ENCODE data around the gene GUCY2F.

GUCY2F gene

DNA sequence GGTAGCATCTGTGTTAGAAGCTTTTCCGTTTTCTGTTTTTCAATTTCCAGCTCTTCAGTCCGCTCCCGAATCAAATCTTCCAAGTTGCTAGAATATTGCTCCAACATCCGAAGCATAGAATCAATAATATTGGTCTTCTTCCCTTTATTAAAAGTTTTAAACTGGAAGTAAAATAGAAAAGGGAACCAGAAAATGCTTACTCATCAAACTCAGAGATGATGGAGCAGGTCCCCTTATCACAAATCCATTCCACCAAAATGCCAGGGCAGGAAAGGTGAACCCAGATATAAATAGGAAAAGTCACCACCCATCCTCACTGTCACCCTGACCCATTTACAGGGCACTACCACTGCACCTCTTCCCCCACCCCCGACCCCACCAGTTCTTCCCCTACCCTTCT, 89.0 kb downstream of the GUCY2F start:
- DNase-seq: no peak

DNA sequence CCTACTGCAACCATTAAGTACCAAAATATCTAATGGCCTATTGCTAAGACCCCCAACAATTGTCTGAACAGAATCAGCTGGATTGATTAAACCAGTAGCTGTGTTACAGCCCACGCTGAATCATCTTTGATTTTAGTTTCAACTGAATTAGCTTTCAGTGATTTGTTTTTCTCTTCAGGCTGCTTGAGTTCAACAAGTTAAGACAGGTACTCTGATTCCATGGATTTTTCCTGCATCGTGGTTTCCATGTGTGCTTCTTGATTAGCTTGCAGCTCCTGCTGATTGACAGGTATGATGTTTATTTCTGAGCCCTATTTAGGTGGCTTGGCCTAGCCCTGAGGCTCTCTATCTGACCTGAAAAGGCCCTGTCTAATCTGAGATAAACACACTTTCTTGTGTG, 91.3 kb downstream of the GUCY2F start:
- no peak for DNase-seq

DNA sequence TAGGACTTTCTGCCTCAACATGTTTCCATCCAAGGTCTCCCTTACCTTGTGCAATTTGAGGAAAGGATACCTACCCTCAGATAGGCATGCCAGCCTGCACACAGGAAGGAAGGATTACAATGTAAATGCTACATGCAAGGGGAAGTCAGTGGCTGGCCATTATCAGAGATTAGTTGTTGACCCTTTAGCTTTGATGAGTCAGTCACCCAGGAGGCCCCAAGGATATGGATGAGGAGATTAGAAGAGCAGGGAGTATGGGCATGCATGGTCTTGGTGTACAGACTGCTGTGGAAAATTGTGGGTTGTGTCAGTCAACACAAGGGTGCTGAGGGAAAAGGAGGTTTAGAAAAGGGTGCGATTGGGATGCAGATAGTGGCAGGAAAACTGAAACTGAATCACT, 92.0 kb downstream of the GUCY2F start:
- DNase-seq: no peak

DNA sequence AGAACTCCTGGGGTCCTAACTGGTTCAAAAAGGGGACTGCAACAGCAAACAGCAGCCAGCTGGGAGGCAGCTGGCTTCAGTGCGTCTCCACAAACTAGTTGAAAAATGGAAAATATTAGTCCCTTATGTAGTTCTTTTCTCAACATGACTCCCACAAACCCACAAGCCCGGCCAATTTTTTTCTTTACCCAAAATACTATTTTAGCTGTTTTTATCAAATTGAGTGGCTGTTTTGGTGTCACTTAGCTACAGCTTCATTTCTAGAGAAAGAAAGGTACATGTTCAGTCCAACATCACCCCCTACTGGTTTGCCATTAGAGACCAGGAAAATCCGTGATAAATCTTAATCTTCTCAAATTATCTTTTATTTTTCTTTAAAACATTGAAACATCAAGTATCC, 97.2 kb downstream of the GUCY2F start:
- DNase-seq: no peak

DNA sequence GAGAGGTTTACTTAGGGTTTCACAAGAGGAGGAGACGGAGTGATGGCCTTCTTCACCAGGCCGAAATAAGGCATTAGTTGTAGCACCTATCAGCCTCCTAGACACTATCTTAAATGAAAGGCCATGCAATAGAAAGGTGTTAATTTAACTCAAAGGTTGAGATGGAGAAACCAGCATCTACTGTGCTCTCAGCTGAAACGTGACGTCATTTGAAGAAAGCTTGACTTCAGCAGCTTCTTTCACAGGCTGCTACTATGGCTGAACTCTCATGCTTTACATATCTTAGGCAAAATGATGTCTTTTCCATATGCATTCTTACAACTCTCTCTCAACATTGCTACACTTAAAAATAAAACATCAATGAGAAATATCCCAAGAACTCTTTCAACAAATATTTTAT, 99.6 kb downstream of the GUCY2F start:
- DNase-seq: no peak

DNA sequence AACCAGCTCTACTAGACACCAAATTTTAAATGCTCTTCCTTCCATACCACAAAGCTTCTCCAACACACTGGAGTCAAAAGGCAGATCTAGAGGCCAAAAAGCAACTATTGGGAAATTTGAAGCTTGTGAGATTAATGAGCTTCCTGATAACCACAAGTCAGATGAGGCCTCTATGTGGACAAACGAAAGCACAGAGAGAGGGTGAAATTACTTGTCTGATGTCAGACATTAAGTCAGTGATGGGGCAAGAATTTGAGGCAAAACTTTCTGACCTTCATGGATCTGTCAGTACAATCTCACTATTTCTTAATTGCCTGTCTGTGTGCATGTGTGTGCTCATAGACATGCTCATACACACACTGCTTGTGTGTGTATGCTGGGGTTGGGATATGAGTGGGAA, 103.6 kb downstream of the GUCY2F start:
- DNase-seq: no peak

DNA sequence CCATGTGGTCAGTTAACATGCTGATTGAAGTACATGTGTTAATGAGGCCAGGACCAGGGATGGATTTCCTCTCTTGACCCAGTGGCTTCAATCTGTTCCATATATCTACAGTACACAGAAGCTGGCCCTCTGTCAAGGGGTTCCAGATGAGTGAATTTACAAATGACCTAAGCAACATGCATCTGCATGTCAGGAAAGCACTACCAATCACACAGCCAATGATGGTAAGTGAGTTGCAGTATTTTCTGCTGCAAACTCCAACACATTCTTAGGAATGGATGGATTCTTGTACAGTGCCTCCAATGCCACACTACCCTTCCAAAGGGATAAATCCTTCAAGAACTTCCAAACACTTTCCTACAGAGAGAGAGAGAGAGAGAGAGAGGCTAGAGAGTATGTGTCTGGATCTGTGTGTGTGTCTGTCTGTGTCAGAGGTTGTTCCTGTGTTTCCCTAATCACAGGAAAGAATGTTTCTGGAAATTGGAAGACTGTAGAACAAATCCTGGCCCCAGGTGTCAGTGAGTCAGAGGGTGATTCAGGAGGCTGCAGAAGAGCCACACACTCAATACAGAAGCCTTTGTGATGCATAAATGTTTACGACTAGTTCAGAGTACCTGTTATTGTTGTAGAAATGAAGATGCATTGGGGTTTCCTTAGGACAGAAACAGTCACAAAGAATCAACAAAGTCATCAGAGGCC, 107.5 kb downstream of the GUCY2F start:
- DNase-seq: no peak

DNA sequence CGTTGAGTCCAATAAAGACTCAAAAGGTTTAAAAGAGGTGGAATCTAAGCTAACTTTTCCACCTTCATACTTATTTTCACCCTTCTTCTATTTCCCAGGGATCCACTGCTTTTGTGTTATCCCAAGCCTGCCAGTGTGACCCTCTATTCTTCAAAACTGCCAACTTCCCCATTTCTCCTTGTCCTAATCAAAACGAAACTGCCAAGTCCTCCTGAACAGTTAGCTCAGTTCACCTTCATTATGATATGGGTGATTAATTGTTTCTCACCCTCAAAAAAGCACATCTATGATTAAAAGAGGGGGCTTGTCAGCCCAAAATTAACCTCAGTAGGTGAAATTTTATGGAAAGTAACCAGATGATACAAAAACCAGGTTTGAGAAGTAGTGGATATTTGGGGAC, 108.4 kb downstream of the GUCY2F start:
- no peak for DNase-seq

DNA sequence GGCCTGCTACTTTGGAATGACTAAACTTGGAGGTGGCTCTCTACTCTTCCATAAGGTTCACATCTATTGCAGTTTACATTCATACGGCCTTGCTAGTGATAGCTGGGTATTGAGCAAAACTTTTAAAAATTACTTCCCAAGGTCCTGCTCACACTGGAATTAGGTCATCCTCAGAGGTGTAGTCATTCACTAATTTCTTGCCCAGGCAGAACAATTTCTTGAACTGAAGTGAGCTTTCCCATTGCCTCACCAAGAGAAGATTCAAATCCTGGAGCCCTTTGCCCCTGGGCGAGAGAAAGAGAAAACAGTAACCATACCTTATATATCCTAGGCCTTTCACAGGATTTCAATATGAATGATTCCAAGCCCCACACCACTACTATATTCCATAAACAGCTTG, 109.2 kb downstream of the GUCY2F start:
- no peak for DNase-seq

DNA sequence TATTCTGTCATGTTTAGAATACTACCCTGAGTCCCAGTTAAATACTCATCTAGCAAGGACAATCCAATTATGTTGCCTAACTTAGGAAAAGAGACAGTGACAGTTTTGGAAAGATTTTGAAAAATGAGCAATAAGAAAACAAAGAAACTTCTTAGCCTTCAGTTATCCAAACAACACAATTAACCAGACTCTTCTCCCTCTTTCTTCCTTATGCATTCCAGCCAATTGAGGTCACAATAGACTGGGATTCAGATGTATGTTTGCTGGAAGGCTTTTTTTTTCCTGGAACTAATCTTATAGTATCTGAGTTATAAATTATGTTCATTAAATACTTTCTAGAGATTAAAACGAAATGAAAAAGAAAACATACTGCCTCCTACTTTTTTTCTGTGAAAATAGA, 109.6 kb downstream of the GUCY2F start:
- DNase-seq: no peak

DNA sequence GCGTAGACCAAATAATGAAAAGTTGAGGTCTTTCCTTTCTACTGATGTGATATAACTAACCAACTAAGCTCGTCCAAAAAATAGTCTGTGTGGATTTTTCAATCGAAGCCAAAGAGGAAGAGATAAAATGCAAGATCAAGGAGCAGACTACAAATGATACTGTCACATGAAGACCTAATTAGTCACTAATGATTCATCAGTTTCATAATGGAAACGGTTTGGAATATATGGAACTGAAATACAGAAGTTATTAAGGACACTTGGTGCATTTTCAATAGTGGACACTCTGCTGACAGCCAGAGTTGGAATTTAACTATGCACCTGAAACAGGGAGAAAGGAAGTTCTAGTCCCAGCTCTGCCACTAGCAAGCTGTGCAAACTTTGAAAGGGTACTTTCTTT, 119.8 kb downstream of the GUCY2F start:
- no peak for DNase-seq

DNA sequence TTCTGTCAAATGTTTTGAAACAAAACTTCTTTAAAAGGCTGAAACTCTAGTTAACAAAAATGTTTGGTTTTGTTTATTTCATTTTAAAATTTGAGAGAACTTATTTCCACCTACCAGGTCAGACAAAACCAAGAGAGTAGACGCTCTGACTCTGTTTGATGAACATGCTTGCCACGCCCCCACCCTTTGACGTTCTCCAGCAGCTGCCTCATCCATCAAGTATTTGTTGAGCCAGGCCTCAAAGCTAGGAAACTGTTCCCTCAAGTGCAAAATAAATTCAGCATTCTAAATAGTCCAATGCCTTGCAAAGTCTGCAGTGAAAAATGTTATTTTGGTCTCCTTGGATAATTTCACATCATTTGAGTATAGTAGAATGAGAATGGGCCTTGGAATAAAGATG, 121.6 kb downstream of the GUCY2F start:
- no peak for DNase-seq

DNA sequence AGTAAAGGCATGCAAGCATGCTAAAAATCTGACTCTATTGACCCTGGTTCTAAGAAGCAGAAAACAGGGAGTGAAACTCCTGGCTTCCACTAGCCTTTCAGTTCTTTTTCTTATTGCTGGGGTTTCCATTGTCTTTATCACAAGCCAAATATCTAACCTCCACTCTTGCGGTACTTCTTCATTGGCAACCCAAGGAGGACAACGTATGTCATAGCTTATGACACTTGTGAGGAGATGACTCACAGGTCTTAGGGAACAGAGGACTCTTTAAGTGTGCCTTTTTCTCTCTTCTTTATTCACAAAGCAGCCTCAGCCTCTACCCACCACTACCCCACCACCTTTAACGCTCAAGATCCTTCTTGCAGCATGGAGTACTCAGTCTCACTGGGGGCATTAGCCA, 124.2 kb downstream of the GUCY2F start:
- DNase-seq: no peak

DNA sequence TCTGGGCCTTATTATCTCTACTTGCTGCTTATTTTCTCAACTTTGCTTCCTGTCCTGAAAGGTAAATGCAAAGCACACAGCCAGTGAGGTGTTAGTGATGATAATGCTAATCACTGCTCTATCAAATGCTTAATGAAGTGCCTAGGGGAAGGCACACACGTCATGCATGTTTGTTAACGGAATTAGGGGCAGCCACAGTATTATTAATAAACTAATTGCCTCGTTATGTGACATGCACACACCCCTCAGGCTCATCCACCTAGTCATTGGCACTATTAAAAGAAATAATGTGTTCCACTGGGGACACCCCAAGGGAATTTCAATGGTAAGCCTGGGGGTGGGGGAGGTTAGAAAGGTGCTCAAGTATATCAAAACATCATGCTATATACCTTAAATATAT, 125.2 kb downstream of the GUCY2F start:
- DNase-seq: no peak

DNA sequence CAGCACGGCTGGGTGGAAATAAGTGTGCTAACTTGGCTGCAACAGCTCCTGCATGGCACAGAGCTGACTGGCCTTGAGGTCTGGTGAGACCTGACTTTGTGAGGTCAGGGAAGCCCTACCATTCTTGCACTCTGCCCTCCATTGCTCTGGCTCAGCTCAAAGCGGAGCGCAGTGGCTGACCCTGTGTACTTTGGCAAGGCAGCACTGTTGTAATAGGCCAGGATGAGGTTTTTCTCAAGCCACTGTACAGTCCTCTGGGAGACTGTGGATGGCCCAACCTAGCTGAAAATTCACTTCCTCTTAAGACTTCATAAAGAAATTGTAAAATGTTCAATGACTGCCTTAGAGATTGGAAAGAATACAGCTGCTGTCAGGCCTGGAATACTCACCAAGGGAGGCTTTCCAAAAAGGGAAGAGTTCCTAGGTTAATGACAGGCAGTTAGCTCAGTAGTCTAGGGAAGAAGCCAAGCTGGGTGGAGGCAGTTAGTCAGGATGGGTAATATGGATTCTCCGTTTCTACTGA, 129.8 kb downstream of the GUCY2F start:
- no peak for DNase-seq

DNA sequence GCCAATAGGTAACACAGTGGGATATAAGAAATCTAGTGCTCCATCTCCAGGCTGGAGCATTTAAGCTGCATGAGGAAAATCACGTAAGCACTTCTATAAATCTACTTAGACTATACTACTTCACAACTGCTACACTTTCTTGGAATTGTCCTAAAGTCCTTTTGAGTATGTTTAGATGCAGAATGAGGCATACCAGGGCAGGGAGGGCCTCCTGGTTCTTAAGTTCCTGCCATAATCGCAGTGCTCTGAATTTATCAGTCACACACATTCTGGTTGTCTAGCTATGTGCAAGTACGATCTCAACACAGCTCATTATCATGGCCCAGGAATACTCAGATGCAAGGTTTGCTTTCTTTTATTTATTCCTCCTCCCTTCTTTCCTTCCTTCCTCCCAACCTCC, 130.3 kb downstream of the GUCY2F start:
- no peak for DNase-seq

DNA sequence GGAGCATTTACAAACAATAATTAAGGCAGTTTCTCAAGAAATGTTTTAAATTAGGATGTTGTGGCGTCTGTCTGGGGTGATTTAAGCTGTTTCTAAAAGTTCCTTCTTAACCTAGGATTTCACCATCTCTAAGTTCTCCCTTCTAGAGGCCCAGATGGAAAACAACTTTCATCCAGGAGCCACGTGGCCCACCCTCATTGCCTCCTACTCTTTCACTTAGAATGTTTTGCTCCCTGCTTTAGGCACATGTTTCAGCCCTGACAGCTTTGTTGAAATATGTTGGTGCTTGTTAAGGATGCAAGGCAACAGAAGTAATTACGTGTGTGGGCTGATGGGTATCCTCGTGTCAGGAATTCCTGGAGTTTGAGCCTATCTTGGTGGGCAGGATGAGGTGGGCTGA, 131.3 kb downstream of the GUCY2F start:
- no peak for DNase-seq

DNA sequence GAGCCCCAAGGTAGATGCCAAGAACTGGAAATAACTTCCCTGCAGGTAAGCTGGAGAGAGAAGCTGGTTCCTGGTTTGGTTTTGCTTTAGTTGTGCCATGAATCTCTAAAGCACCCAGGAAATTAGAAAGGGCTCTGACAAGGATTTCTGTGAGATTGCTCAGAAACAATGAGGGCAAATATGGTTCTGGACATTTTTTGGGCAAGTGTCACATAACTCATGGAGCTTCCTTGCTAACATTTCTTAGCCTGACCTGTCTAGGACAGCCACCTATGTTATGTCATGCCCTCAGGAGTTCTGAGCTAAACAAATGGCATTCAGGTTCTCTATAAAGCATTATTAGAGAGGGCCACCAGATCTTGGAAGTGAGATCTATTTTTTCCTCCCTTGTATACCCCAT, 131.8 kb downstream of the GUCY2F start:
- DNase-seq: no peak

DNA sequence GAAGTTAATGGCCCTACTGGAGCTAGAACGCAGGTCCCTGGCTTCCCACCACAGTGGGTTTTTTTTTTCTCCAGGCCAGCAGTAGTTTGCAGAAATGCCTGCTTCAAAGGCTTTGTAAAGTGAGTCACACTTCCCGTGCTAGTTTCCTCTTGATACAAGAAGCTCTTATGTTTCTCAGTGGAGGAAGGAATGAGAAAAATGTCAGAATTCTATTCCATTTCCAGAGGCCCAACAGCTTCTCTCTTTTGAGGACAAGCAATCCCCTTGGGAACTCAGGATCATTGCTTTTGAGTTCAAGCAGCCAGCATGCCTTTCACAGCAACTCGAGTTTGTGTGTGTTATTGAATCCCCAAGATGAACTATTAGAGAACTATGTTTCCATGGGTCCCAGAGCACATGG, 134.3 kb downstream of the GUCY2F start:
- DNase-seq: no peak

DNA sequence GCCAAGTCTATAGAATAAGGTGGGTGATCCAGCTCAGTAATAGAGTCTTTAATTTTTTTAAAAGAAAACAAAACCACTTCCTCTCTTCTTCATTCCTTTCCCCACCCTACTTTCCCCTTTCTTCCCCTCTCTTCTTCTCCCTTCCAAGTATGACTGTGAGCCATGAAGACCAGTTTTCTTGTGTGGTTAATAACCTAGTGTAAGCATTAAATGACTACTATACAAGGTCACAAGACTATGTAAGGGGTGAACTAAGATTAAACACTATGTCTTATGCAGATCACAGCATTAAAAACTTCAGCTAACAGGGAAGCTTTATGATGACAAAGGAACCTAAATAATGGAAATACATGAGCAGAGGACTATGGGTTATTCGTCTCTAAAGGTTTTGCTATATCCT, 135.4 kb downstream of the GUCY2F start:
- DNase-seq: no peak

DNA sequence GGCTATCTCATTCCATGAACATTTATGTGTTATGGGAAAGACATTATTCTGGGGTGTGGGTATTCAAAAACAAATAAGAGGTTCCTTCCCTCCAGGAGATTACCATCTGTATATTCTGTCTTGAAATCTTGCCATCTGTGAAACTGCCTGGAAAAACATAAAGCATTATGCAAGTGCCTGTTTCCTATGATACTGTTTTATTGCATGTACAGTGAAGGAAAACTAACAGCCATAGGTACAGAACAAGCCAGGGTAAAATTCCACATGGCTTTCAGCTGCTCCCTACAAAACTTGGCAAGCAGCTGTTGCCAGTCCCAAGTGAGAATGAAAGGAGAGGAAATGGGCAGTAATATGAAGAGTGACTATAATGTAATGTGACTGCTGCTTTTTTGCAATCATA, 136.0 kb downstream of the GUCY2F start:
- no peak for DNase-seq

DNA sequence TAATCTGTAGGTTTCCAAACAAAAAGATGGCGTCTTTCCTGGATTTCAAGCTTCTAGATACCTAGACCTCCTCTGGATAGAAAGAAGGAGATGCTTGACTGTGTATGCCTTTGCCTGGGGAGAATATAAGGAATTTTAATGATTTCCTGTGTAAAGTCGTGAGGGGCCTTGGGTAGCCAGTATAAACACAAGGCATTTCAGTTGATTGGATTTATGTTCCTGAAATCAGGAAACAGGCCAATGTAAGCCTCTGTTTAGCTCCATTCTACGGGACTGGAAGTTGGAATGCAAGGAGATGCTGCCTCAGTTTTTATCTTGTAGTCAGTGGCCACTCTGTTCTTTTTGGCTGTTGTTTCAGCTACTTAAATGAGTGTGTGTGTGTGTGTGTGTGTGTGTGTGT, 137.2 kb downstream of the GUCY2F start:
- no peak for DNase-seq

DNA sequence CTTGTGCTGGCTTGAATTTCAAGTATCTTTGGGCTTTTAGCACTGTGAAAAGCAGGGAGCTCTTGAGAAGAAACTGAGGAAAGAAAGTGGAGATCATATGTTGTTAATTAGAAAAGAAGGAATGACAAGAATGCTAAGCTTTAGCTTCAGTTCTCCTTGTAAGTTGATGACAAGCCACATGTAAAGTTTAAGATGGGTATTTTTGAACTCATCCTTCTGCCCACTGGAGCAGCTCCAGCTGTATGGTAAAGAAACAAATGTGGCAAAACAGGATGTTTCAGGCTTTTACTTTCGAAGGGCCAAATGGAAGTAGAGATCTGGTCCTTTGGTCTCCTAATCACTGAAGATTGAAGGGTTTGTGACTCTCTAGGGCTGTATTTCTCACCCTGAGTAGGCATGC, 137.8 kb downstream of the GUCY2F start:
- DNase-seq: no peak

DNA sequence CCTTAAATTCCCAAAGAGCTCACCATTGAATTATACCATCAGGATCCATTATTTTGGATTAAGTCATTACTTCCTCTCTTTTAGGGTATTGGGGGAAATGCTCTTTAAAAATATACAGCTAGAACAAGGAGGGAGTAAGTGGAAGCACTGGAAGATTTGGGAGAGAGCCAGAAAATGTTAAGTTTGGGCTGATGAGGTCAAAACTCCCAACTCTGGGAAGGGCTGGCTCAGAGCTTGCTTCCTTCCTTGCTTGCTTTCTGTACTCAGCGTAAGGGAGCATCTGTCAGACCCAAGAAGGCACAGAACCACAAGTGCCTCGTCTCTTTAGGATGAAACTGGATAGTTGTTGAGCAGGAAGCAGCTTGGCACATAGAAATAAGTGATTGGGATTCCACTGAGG, 138.2 kb downstream of the GUCY2F start:
- DNase-seq: no peak

DNA sequence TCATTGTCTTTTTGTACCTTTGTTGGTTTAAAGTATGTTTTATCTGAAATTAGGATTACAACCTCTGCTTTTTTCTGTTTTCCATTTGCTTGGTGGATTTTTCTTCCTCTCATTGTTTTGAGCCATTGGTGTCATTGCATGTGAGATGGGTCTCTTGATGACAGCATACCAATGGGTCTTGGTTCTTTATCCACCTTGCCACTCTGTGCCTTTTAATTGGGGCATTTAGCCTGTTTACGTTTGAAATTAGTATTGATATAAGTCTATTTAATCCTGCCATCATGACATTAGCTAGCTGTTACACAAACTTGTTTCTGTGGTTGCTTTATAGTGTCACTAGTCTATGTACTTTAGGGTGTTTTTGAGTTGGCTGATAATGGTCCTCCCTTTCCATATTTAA, 145.7 kb downstream of the GUCY2F start:
- no peak for DNase-seq

DNA sequence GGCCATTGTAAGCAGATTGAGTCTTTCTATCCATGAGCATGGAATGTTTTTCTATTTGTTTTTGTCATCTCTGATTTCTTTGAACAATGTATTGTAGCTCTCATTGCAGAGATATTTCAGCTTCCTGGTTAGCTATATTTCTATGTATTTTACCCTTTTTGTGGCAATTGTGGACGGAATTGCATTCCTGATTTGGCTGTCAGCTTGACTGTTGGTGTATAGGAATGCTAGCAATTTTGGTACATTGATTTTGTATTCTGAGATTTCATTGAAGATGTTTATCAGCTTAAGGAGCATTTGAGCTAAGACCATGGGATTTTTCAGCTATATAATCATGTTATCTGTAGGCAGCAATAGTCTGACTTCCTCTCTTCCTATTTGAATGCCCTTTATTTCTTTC, 154.6 kb downstream of the GUCY2F start:
- DNase-seq: no peak

Measured in cortex of kidney (tissue), 1 donor.